BLaER1 (cell line): ENCODE results near the gene WDR20.
"Not testable (repeated sequence)": the region's sequence is repeated elsewhere in the genome, so short reads cannot be mapped to it uniquely, and the experiment has no call there.

Source experiments
- H3K27ac ChIP-seq: shearing (Covaris generic); formaldehyde crosslinking; 2 replicates; pipeline ENCODE4 v1.8.1; 2022
- H3K27me3 ChIP-seq: shearing (Covaris generic); formaldehyde crosslinking; 2 replicates; pipeline ENCODE4 v1.8.1; 2022
- H3K36me3 ChIP-seq: shearing (Covaris generic); formaldehyde crosslinking; 2 replicates; pipeline ENCODE4 v1.8.1; 2022
- H3K4me1 ChIP-seq: shearing (Covaris generic); formaldehyde crosslinking; 2 replicates; pipeline ENCODE4 v1.8.1; 2022
- H3K4me2 ChIP-seq: shearing (Covaris generic); formaldehyde crosslinking; 2 replicates; pipeline ENCODE4 v1.8.1; 2022
- H3K4me3 ChIP-seq: shearing (Covaris generic); formaldehyde crosslinking; 2 replicates; pipeline ENCODE4 v1.8.1; 2022
- H3K9ac ChIP-seq: shearing (Covaris generic); formaldehyde crosslinking; 2 replicates; pipeline ENCODE4 v1.8.1; 2022
- H3K9me3 ChIP-seq: shearing (Covaris generic); formaldehyde crosslinking; 2 replicates; pipeline ENCODE4 v1.8.1; 2022
- H4K20me1 ChIP-seq: shearing (Covaris generic); formaldehyde crosslinking; 2 replicates; pipeline ENCODE4 v1.8.1; 2022
- Cebpa-rat ChIP-seq: shearing (Covaris generic); IDR thresholded peaks from 2 replicates; pipeline ENCODE4 v1.8.1; 2022

WDR20 gene

GRCh38 chr14:102131741-102132140 is 8.0 kb upstream of the WDR20 start:
- Histone ChIP-seq H3K9me3 (no peaks in the 10 kb centered on the region), H3K4me3 (no peak overlapping the region), H3K4me2 (no peak overlapping the region), H3K9ac (no peak overlapping the region), H3K27ac (no peak overlapping the region), H4K20me1 (no peaks in the 10 kb centered on the region), H3K27me3 (no peaks in the 10 kb centered on the region), H3K4me1 (peaks cover 8% of the 10 kb centered on the region; the same call in 1 of the 2 replicates), H3K36me3 (peaks cover 24% of the 10 kb centered on the region)
- no peak for TF ChIP-seq Cebpa-rat

GRCh38 chr14:102134021-102134420 is 5.7 kb upstream of the WDR20 start:
- H4K20me1 ChIP-seq, H3K9me3 ChIP-seq, H3K4me1 ChIP-seq, H3K27me3 ChIP-seq, H3K9ac ChIP-seq, H3K27ac ChIP-seq, H3K4me2 ChIP-seq, H3K4me3 ChIP-seq: not testable (repeated sequence)
- H3K36me3 ChIP-seq: peaks cover 24% of the 10 kb centered on the region

GRCh38 chr14:102134719-102135118 is 5.0 kb upstream of the WDR20 start:
- H3K4me1 ChIP-seq, H3K9me3 ChIP-seq, H3K9ac ChIP-seq, H3K4me3 ChIP-seq, H4K20me1 ChIP-seq, H3K27ac ChIP-seq, H3K27me3 ChIP-seq, H3K4me2 ChIP-seq: not testable (repeated sequence)
- H3K36me3 ChIP-seq: peaks cover 24% of the 10 kb centered on the region

- H3K4me1 ChIP-seq, H3K4me3 ChIP-seq, H3K9ac ChIP-seq, H3K9me3 ChIP-seq, H4K20me1 ChIP-seq, H3K27ac ChIP-seq, H3K27me3 ChIP-seq, H3K4me2 ChIP-seq: not testable (repeated sequence)
- H3K36me3 ChIP-seq: peaks cover 24% of the 10 kb centered on the region
These were observed 4.2 kb upstream of the WDR20 start for GRCh38 chr14:102135456-102135855.

GRCh38 chr14:102138535-102138934 is 1.2 kb upstream of the WDR20 start:
- peaks cover 32% of the 10 kb centered on the region for H3K4me1 ChIP-seq
- H3K9me3 ChIP-seq: no peaks in the 10 kb centered on the region
- peaks cover 23% of the 10 kb centered on the region for H3K36me3 ChIP-seq
- peak overlapping the region; percentile 74 for H3K4me2 ChIP-seq
- peak overlapping the region; percentile 92; the same call in 1 of the 2 replicates for H3K27ac ChIP-seq
- H3K27me3 ChIP-seq: no peaks in the 10 kb centered on the region
- H3K9ac ChIP-seq: peak overlapping the region; percentile 98
- TF ChIP-seq Cebpa-rat: no peak
- H4K20me1 ChIP-seq: peaks cover 33% of the 10 kb centered on the region
- H3K4me3 ChIP-seq: peak overlapping the region; percentile 95

GRCh38 chr14:102138961-102139285 is 774 bp upstream of the WDR20 start:
- Histone ChIP-seq H3K9ac (peak overlapping the region; percentile 98), H3K9me3 (no peaks in the 10 kb centered on the region), H3K27ac (peak overlapping the region; percentile 92), H4K20me1 (peaks cover 37% of the 10 kb centered on the region), H3K4me3 (peak overlapping the region; percentile 95), H3K4me2 (peak overlapping the region; percentile 74), H3K4me1 (peaks cover 32% of the 10 kb centered on the region), H3K27me3 (no peaks in the 10 kb centered on the region), H3K36me3 (peaks cover 22% of the 10 kb centered on the region)
- TF ChIP-seq Cebpa-rat: no peak

GRCh38 chr14:102140027-102140749 is 491 bp downstream of the WDR20 start:
- peaks cover 50% of the 10 kb centered on the region for H4K20me1 ChIP-seq
- H3K27ac ChIP-seq: peak overlapping the region; percentile 92

GRCh38 chr14:102140750-102141145 is 1.1 kb downstream of the WDR20 start:
- H3K36me3 ChIP-seq: peaks cover 30% of the 10 kb centered on the region
- H3K9me3 ChIP-seq: no peaks in the 10 kb centered on the region
- peaks cover 32% of the 10 kb centered on the region for H3K4me1 ChIP-seq
- no peaks in the 10 kb centered on the region for H3K27me3 ChIP-seq
- H3K4me3 ChIP-seq: peak overlapping the region; percentile 95
- H3K27ac ChIP-seq: peak overlapping the region; percentile 92; the same call in 1 of the 2 replicates
- peak overlapping the region; percentile 98 for H3K9ac ChIP-seq
- H3K4me2 ChIP-seq: peak overlapping the region; percentile 96
- TF ChIP-seq Cebpa-rat: no peak
- peaks cover 55% of the 10 kb centered on the region for H4K20me1 ChIP-seq

More at GRCh38 chr14:102140027-102140749, 491 bp downstream of the WDR20 start:
- TF ChIP-seq Cebpa-rat: no peak
- peaks cover 24% of the 10 kb centered on the region for H3K36me3 ChIP-seq
- peaks cover 32% of the 10 kb centered on the region for H3K4me1 ChIP-seq
- no peaks in the 10 kb centered on the region for H3K9me3 ChIP-seq
- H3K4me2 ChIP-seq: peak overlapping the region; percentile 96
- H3K27me3 ChIP-seq: no peaks in the 10 kb centered on the region
- H3K9ac ChIP-seq: peak overlapping the region; percentile 98
- peak overlapping the region; percentile 95 for H3K4me3 ChIP-seq

GRCh38 chr14:102141797-102142196 is 2.1 kb downstream of the WDR20 start:
- H3K9ac ChIP-seq: no peak overlapping the region
- H3K36me3 ChIP-seq: peaks cover 35% of the 10 kb centered on the region
- no peaks in the 10 kb centered on the region for H3K9me3 ChIP-seq
- peaks cover 66% of the 10 kb centered on the region for H4K20me1 ChIP-seq
- no peak overlapping the region for H3K27ac ChIP-seq
- H3K4me3 ChIP-seq: no peak overlapping the region
- peaks cover 32% of the 10 kb centered on the region for H3K4me1 ChIP-seq
- peak overlapping the region; percentile 96 for H3K4me2 ChIP-seq
- H3K27me3 ChIP-seq: no peaks in the 10 kb centered on the region
- TF ChIP-seq Cebpa-rat: no peak

- peaks cover 48% of the 10 kb centered on the region for H3K36me3 ChIP-seq
- H3K4me3 ChIP-seq: no peak overlapping the region
- H3K9me3 ChIP-seq: no peaks in the 10 kb centered on the region
- no peak for TF ChIP-seq Cebpa-rat
- peaks cover 97% of the 10 kb centered on the region for H4K20me1 ChIP-seq
- H3K27ac ChIP-seq: no peak overlapping the region
- H3K9ac ChIP-seq: no peak overlapping the region
- H3K4me2 ChIP-seq: no peak overlapping the region
- H3K4me1 ChIP-seq: peaks cover 24% of the 10 kb centered on the region
- no peaks in the 10 kb centered on the region for H3K27me3 ChIP-seq
These were observed 5.2 kb downstream of the WDR20 start for GRCh38 chr14:102144914-102145313.

- no peaks in the 10 kb centered on the region for H3K27me3 ChIP-seq
- no peak overlapping the region for H3K4me3 ChIP-seq
- H3K9me3 ChIP-seq: no peaks in the 10 kb centered on the region
- no peak overlapping the region for H3K9ac ChIP-seq
- H4K20me1 ChIP-seq: peaks cover 99% of the 10 kb centered on the region
- no peak overlapping the region for H3K4me2 ChIP-seq
- TF ChIP-seq Cebpa-rat: no peak
- peaks cover 53% of the 10 kb centered on the region for H3K36me3 ChIP-seq
- no peak overlapping the region for H3K27ac ChIP-seq
- H3K4me1 ChIP-seq: peaks cover 24% of the 10 kb centered on the region
These were observed 5.7 kb downstream of the WDR20 start for GRCh38 chr14:102145395-102145794.
